ENCODE measurements around the gene COA1. TPM values are rescaled to one million over a fixed set of nuclear protein-coding genes. Genes with fewer than 3 reads are reported as not detected.
A peak's percentile ranks its signal among the peaks of the same experiment; 100 is the strongest.

The COA1 gene
- polyA plus RNA-seq, 1 donor (not counting 4 experiments of a cell fraction or from before 2014, with no cell fraction given) = 32.2 TPM

DNA sequence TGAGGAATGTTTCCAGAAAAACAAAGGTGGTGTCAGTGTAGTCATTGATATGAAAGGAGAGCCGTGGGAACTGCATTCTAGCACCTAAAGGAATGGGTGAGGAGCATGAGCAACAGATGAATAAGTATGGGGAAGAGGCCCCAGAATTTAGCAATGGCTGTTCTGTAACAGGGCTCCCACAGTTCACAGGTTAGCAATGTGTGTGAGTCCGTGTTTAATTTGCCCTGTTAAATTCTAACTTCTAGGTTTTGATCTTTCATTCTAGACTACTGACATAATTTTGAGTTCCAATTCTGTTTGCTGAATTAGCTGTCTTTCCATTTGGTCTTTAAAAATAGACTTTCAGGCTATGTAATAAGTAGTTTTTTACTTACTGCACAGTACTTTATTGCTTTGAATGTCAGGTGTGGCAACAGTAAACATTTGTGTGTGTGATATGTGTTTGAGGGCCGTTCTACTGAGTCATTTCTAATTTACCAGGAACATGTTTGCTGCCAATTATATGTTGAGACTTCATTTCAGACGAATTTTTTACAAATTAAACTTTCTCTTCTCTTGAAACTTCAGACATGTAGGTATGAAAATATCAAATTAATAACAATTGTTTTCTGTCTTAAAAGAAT, 137.7 kb downstream of the COA1 start:
- peak overlapping the region; percentile 76 for H3K27ac ChIP-seq (ENCODE audit: control insufficient read depth, insufficient read depth, low read length)
- TF ChIP-seq EZH2 (IDR thresholded peaks at IDR 0.05; ENCODE audit: low read length) = no peak
- TF ChIP-seq, protein P1, sequence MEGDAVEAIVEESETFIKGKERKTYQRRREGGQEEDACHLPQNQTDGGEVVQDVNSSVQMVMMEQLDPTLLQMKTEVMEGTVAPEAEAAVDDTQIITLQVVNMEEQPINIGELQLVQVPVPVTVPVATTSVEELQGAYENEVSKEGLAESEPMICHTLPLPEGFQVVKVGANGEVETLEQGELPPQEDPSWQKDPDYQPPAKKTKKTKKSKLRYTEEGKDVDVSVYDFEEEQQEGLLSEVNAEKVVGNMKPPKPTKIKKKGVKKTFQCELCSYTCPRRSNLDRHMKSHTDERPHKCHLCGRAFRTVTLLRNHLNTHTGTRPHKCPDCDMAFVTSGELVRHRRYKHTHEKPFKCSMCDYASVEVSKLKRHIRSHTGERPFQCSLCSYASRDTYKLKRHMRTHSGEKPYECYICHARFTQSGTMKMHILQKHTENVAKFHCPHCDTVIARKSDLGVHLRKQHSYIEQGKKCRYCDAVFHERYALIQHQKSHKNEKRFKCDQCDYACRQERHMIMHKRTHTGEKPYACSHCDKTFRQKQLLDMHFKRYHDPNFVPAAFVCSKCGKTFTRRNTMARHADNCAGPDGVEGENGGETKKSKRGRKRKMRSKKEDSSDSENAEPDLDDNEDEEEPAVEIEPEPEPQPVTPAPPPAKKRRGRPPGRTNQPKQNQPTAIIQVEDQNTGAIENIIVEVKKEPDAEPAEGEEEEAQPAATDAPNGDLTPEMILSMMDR (optimal IDR thresholded peaks at IDR 0.05 in 1 of 3, IDR thresholded peaks at IDR 0.05 in 1 of 3, conservative IDR thresholded peaks at IDR 0.05 in 1 of 3; ENCODE audit: extremely low read depth in 1 of 3, insufficient read depth in 2 of 3, low read length in 3 of 3) = no peak
- H3K9me1 ChIP-seq (ENCODE audit: control insufficient read depth, extremely low read depth, insufficient read depth, low read length) = peaks cover 3% of the 10 kb centered on the region
- H3K4me3 ChIP-seq (ENCODE audit: control insufficient read depth in 2 of 3, extremely low read depth in 1 of 3, insufficient read depth in 2 of 3, low read depth in 1 of 3, low read length in 3 of 3) = peak overlapping the region in 1 of 3 experiments; percentile 8
- peak overlapping the region; percentile 24 for H3K4me2 ChIP-seq (ENCODE audit: control insufficient read depth, extremely low read depth, insufficient read depth, low read depth, low read length)
- peak; percentile 72 for FAIRE-seq
- H4K20me1 ChIP-seq (ENCODE audit: control insufficient read depth, extremely low read depth, insufficient read depth, low read length) = peaks cover 29% of the 10 kb centered on the region
- H3K36me3 ChIP-seq (ENCODE audit: control insufficient read depth in 2 of 2, extremely low read depth in 1 of 2, insufficient read depth in 2 of 2, low read length in 2 of 2) = peaks cover 0 to 13% of the 10 kb centered on the region in 2 experiments
- H3K27me3 ChIP-seq (ENCODE audit: control insufficient read depth, extremely low read depth, insufficient read depth, low read length) = no peaks in the 10 kb centered on the region
- H2AFZ ChIP-seq (ENCODE audit: control insufficient read depth, low read length) = no peak overlapping the region
- H3K79me2 ChIP-seq (ENCODE audit: control insufficient read depth, insufficient read depth, low read length) = peaks cover 99% of the 10 kb centered on the region
- peaks cover 64% of the 10 kb centered on the region for H3K4me1 ChIP-seq (ENCODE audit: control insufficient read depth, extremely low read depth, insufficient read depth, low read length)
- DNase-seq (ENCODE audit: low read depth, low spot score) = no peak
- peak overlapping the region; percentile 56 for H3K9ac ChIP-seq (ENCODE audit: control insufficient read depth, extremely low read depth, insufficient read depth, low read length)
- H3K9me3 ChIP-seq (ENCODE audit: control insufficient read depth, low read depth, low read length) = no peaks in the 10 kb centered on the region
- dilution Hi-C loops (cut with MboI; ENCODE audit: extremely low pct_ligation_motif_present, low sequenced_read_pairs) = no loop called here

DNA sequence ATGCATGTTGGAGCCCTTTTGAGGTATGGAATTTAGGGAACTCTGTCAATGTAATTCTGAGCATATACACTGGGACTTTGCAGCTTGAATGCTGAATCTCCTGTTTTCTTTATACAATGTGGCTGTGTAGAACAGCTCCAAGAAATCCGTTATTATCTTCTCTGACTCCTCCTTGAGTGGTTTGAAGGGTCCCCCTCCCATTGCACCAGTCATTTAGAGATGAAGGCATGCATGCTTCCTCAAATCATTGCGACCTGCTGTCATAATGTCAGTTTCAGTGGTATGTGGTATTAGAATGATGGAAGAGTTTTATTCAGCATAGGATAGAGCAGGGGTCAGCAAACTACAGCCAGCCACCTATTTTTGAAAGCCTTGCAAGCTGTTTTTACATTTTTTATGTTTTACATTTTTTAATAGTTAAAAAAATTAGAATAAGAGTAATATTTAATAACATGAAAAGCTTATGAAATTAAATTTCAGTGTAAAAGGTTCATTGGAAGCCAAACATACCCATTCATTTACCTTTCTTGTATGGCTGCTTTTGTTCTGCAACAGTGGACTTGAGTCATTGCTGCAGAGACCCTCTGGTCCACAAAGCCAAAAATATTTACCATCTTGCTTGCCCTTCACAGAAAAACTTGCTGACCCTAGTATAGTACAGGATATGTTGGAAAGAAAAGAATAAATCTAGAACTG, 138.3 kb downstream of the COA1 start:
- Histone ChIP-seq H3K27me3 (ENCODE audit: control insufficient read depth, extremely low read depth, insufficient read depth, low read length) (no peaks in the 10 kb centered on the region), H3K4me2 (ENCODE audit: control insufficient read depth, extremely low read depth, insufficient read depth, low read depth, low read length) (peak overlapping the region; percentile 24)

More for the DNA sequence above, 138.3 kb downstream of the COA1 start:
- peak overlapping the region in 1 of 3 experiments; percentile 8 for H3K4me3 ChIP-seq (ENCODE audit: control insufficient read depth in 2 of 3, extremely low read depth in 1 of 3, insufficient read depth in 2 of 3, low read depth in 1 of 3, low read length in 3 of 3)
- peak; percentile 39 for FAIRE-seq
- H3K9me1 ChIP-seq (ENCODE audit: control insufficient read depth, extremely low read depth, insufficient read depth, low read length) = peaks cover 3% of the 10 kb centered on the region
- H3K27ac ChIP-seq (ENCODE audit: control insufficient read depth, insufficient read depth, low read length) = peak overlapping the region; percentile 76
- H4K20me1 ChIP-seq (ENCODE audit: control insufficient read depth, extremely low read depth, insufficient read depth, low read length) = peaks cover 29% of the 10 kb centered on the region
- H3K4me1 ChIP-seq (ENCODE audit: control insufficient read depth, extremely low read depth, insufficient read depth, low read length) = peaks cover 61% of the 10 kb centered on the region
- H3K79me2 ChIP-seq (ENCODE audit: control insufficient read depth, insufficient read depth, low read length) = peaks cover 99% of the 10 kb centered on the region
- dilution Hi-C loops (cut with MboI; ENCODE audit: extremely low pct_ligation_motif_present, low sequenced_read_pairs) = no loop called here
- no peak overlapping the region for H2AFZ ChIP-seq (ENCODE audit: control insufficient read depth, low read length)
- H3K9ac ChIP-seq (ENCODE audit: control insufficient read depth, extremely low read depth, insufficient read depth, low read length) = peak overlapping the region; percentile 56
- no peak for DNase-seq (ENCODE audit: low read depth, low spot score)
- H3K9me3 ChIP-seq (ENCODE audit: control insufficient read depth, low read depth, low read length) = no peaks in the 10 kb centered on the region
- H3K36me3 ChIP-seq (ENCODE audit: control insufficient read depth in 2 of 2, extremely low read depth in 1 of 2, insufficient read depth in 2 of 2, low read length in 2 of 2) = peaks cover 0 to 11% of the 10 kb centered on the region in 2 experiments
- no peak for TF ChIP-seq EZH2 (IDR thresholded peaks at IDR 0.05; ENCODE audit: low read length)
- TF ChIP-seq, protein P1 (optimal IDR thresholded peaks at IDR 0.05 in 1 of 3, IDR thresholded peaks at IDR 0.05 in 1 of 3, conservative IDR thresholded peaks at IDR 0.05 in 1 of 3; ENCODE audit: extremely low read depth in 1 of 3, insufficient read depth in 2 of 3, low read length in 3 of 3) = no peak
